Hepatic stellate cell (primary cell): ENCODE data around the gene PCDHB13.
"Not testable (repeated sequence)": the region's sequence is repeated elsewhere in the genome, so short reads cannot be mapped to it uniquely, and the experiment has no call there.

Experiments used
- DNase-seq: peaks from one replicate; pipeline ENCODE4 v3.0.0; 2011; ENCODE audit warnings: low spot score

PCDHB13 gene

GRCh38 chr5:141201646-141202045, 12.1 kb upstream of the PCDHB13 start:
- not testable (repeated sequence) for DNase-seq

GRCh38 chr5:141208478-141208877, 5.2 kb upstream of the PCDHB13 start, which contains the start of gene PCDHB12:
Gene PCDHB12 (plus strand): TSS chr5:141208719. CDS start chr5:141208908, 189 bp downstream.
- DNase-seq, result no peak

- not testable (repeated sequence) for DNase-seq
These were observed 3.4 kb upstream of the PCDHB13 start for GRCh38 chr5:141210281-141210680.

- DNase-seq, result not testable (repeated sequence)
These were observed 2.9 kb upstream of the PCDHB13 start for GRCh38 chr5:141210849-141211248.

- DNase-seq, result not testable (repeated sequence)
These were observed 864 bp downstream of the PCDHB13 start for GRCh38 chr5:141214583-141214982.

GRCh38 chr5:141215504-141215903, 1.8 kb downstream of the PCDHB13 start:
- DNase-seq, result not testable (repeated sequence)

- DNase-seq, result not testable (repeated sequence)
These were observed 2.3 kb downstream of the PCDHB13 start for GRCh38 chr5:141216035-141216434.

GRCh38 chr5:141223112-141223783, 9.5 kb downstream of the PCDHB13 start, which contains the start of gene PCDHB14:
Gene PCDHB14 (plus strand): TSS chr5:141223343. CDS start chr5:141223506, 163 bp downstream.
- peak; percentile 44 for DNase-seq

GRCh38 chr5:141224844-141225243, 11.1 kb downstream of the PCDHB13 start:
- DNase-seq, result not testable (repeated sequence)

- DNase-seq, result not testable (repeated sequence)
These were observed 11.7 kb downstream of the PCDHB13 start for GRCh38 chr5:141225421-141225820.

GRCh38 chr5:141234109-141234667, 20.5 kb downstream of the PCDHB13 start:
- DNase-seq, result no peak

- DNase-seq, result not testable (repeated sequence)
These were observed 22.2 kb downstream of the PCDHB13 start for GRCh38 chr5:141235922-141236321.

- DNase-seq, result no peak
These were observed 23.0 kb downstream of the PCDHB13 start for GRCh38 chr5:141236516-141237313.

- no peak for DNase-seq
These were observed 27.8 kb downstream of the PCDHB13 start for GRCh38 chr5:141241496-141241895.

- no peak for DNase-seq
These were observed 31.6 kb downstream of the PCDHB13 start, which contains the start of gene PCDHB15 for GRCh38 chr5:141245250-141245717. Gene PCDHB15 (plus strand): TSS chr5:141245395. CDS start chr5:141245579, 184 bp downstream.

GRCh38 chr5:141246971-141247370, 33.3 kb downstream of the PCDHB13 start:
- not testable (repeated sequence) for DNase-seq

- not testable (repeated sequence) for DNase-seq
These were observed 33.7 kb downstream of the PCDHB13 start for GRCh38 chr5:141247434-141247833.

- no peak for DNase-seq
These were observed 36.9 kb downstream of the PCDHB13 start for GRCh38 chr5:141250576-141250975.

GRCh38 chr5:141258464-141258863, 44.7 kb downstream of the PCDHB13 start:
- DNase-seq, result no peak

GRCh38 chr5:141258948-141259347, 45.2 kb downstream of the PCDHB13 start:
- no peak for DNase-seq

- no peak for DNase-seq
These were observed 46.9 kb downstream of the PCDHB13 start for GRCh38 chr5:141260458-141261237.

- no peak for DNase-seq
These were observed 47.5 kb downstream of the PCDHB13 start for GRCh38 chr5:141261238-141261546.
